Right lobe of liver (tissue), 4 donors: ENCODE data around the gene RPS6KL1.

Experiments used
- CTCF ChIP-seq, 4 donors: fragments of 200-600 bp in 3 of 4; fragments of 450-650 bp in 1 of 4; IDR thresholded peaks; one replicate each; pipeline versions ENCODE4 v1.5.1 to v1.8.0; 2016 to 2022; ENCODE audit warnings: antibody characterized with exemption in 4 of 4, mild to moderate bottlenecking in 2 of 4
- POLR2A ChIP-seq: fragments of 450-650 bp; IDR thresholded peaks from one replicate; pipeline ENCODE4 v1.6.1; 2017; ENCODE audit warnings: antibody characterized with exemption, mild to moderate bottlenecking
- donor health status: DM: no; HTN: no; CAD: no.
- donor health status: DM: no; HTN: no; CAD: no.
- donor health status: DM: no; HTN: yes; CAD: no.

- TF ChIP-seq CTCF (IDR thresholded peaks at IDR 0.05), result no peak
- no peak for TF ChIP-seq POLR2A
Observed at GRCh38 chr14:74912111-74912510, 10.9 kb downstream of the RPS6KL1 start.
